GM18526 (cell line): ENCODE measurements around the gene ECI1.

Experiments
- POLR2A ChIP-seq: IDR thresholded peaks from 3 replicates; pipeline ENCODE4 v1.6.1; 2011; ENCODE audit not compliant: insufficient read length; ENCODE audit errors: extremely low read depth

The ECI1 gene

GRCh38 chr16:2200313-2200712, 51.1 kb downstream of the ECI1 start:
- TF ChIP-seq POLR2A, result no peak

GRCh38 chr16:2199621-2200139, 51.7 kb downstream of the ECI1 start:
- no peak for TF ChIP-seq POLR2A

- no peak for TF ChIP-seq POLR2A
Measured at GRCh38 chr16:2199095-2199494, 52.3 kb downstream of the ECI1 start.

DNA sequence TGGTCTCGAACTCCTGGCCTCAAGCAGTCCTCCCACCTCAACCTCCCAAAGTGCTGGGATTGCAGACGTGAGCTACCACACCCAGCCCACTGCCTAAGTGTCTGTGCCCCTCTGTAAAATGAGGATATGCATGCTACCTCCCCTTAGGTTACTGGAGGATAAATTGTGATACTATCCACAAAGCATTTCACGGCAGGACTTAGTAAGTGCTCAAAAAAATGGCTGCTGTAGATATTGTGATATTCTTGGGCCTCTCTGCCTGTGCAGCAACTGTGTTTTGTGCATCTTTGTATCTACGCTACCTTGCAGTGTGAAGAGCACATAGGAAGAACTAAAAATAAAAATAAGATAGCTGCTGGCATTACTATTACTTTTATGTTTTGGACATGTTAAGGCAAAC, 53.1 kb downstream of the ECI1 start:
- no peak for TF ChIP-seq POLR2A

GRCh38 chr16:2197765-2198164, 53.6 kb downstream of the ECI1 start:
- TF ChIP-seq POLR2A, result no peak

DNA sequence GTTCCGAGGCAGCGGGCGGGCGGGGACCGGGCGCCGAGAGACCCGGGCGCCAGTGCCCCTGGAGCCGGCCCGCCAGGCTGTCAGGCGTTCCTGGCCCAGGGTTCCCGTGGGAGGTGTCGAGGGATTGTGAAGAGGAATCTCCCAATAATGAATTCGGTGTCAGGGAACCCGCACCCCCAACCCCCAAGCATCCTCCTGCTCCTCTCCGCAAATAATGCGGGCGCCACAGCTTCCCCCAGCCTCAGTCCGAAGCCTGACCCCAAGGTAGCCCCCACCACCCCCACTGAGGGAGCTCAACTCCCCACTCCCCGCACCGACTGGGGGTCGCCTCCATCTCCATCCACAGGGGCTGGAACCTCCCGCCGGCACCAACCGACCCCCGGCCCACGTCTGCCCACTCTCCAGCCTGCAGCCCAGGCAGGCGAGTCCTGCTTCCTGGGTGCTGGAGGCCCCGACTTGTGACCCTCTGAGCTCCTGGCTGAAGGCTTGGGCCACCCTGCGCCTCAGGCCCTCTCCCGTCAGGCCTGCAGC, 54.3 kb downstream of the ECI1 start:
- no peak for TF ChIP-seq POLR2A

- no peak for TF ChIP-seq POLR2A
Measured at GRCh38 chr16:2196162-2196980, 55.0 kb downstream of the ECI1 start, which contains the start of gene CASKIN1. CASKIN1 (minus strand) TSS chr16:2196605; CDS start chr16:2196432, 173 bp downstream.

DNA sequence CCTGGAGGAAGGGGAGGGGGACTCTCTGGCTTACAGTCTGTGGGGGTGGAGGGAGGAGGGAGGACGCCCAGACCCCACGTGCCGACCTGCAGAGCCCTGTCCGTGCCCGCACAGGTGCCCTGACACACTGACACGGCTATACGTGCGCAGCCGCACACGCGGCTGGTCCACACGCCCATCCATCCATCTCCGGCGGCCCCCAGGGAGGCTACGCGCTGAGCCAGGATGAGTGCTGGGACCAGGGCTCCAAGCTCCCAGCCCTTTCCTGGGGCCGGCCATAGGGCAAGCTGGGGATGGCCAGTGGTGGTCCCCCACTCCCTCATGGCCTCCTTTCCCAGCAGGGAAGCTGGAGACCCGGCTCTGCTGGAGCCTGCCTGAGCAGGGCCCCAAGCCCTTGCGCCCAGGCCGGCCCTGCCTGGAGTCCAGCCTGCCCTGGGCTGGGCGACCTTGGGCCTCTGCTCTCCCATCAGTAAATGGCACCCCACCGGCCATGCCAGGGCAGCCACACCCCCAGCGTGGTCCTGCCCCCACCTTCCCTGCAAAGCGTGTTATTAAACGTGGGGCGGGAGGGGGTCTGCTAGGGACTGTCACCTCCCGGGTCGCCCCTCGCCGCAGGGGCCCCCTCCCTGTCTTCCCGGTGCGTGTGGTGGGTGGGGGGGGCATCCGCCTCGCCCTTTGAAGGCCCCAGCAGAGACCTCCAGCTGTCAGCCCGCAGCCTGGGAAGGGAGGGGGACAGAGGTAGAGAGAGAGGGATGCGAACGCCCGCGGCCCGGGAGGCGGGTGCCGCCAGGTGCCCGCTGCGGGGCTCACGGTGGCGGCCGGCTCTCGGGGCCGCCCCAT, 55.8 kb downstream of the ECI1 start:
- no peak for TF ChIP-seq POLR2A

GRCh38 chr16:2194852-2195321, 56.5 kb downstream of the ECI1 start:
- no peak for TF ChIP-seq POLR2A

GRCh38 chr16:2194166-2194834, 57.1 kb downstream of the ECI1 start:
- TF ChIP-seq POLR2A, result no peak

DNA sequence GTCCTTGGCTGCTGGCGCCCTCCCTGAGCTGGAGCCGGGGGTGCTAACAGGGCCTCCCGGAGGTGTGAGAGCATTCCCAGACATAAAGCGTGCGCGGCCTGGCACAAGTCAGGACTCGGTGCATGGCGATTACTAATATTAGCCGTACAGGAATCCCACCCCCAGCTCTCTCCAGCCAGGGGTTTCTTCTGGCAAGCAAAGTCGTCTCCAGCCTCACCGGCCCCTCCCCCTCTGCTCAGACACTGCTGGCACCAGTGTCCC, 60.0 kb downstream of the ECI1 start:
- TF ChIP-seq POLR2A, result no peak

DNA sequence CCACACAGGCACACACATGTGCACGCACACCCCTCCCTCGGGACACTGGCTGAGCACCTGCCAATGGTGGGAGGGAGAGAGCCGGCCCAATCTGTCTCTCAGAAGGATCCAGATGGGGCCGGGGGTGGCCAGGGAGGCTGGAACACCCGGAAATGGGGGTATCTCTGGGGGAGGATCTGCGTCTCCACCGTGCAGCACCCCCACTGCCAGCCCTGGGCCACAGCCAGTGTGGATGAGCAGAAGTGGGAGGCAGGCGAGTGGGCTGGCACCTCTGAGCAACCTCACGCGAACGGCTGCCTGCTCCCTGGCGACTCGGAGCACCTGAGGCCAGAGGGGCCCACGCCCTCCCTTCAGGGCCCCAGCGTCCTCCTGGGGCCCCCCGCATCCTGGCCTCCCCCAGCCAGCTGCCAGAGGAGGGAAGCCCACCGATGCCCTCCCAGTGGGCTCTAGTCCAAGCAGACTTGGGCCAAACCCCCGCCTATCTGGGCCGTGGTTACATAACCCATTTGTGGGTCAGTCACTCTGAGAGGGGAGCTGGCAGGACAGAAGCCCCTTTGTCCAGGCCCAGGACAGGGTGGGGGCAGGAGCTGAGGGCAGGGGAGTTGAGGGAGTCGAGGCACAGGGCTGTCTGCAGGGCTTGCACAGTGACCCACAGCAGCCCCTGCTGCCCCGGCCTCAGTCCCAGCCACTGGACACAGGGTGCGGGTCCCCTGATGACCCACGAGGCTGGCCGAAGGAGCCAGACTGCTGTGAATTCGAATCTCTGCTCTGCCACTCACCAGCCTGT, 60.5 kb downstream of the ECI1 start:
- no peak for TF ChIP-seq POLR2A

GRCh38 chr16:2190002-2190658, 61.3 kb downstream of the ECI1 start:
- TF ChIP-seq POLR2A, result no peak
